ENCODE data around the gene ZNF580. TPM values are rescaled to one million over a fixed set of nuclear protein-coding genes. Genes with fewer than 3 reads are reported as not detected.

ZNF580 gene
- total RNA-seq, 1 donor from 2014 or later = 1.0 TPM

- DNase-seq (ENCODE audit: low read depth in 2 of 2) = no peak
These were observed 17.7 kb upstream of the ZNF580 start for GRCh38 chr19:55623130-55623529.

DNA sequence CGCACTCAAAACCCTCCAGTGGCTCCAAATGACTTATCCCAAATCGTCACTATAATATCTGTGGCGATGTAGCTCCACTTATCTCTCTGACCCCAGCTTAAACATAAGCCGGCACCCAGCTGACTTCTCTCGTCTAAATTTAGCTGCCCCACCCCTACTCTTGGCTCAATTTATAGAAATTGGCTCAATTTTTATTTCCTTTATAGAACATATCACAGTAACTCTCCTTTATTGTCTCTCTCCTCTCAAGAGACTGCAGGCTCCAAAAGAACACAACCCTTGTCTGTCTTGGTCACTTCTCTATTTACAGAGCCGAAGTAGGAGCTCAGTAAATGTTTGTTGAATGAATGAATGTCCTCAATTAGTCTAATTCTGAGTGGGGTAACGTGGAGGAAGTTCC lies 17.2 kb upstream of the ZNF580 start:
- DNase-seq (ENCODE audit: low read depth in 2 of 2) = no peak

GRCh38 chr19:55624109-55625003 lies 16.4 kb upstream of the ZNF580 start, which contains the start of gene ZNF784:
TSS of gene ZNF784 (minus strand) at chr19:55624566. CDS start at chr19:55624561, 5 bp downstream.
- peak; percentile 84 to 92 for DNase-seq (ENCODE audit: low read depth in 2 of 2)

GRCh38 chr19:55625004-55625326 lies 15.8 kb upstream of the ZNF580 start:
- DNase-seq (ENCODE audit: low read depth in 2 of 2) = no peak

GRCh38 chr19:55626350-55626749 lies 14.5 kb upstream of the ZNF580 start:
- DNase-seq (ENCODE audit: low read depth in 2 of 2) = no peak

DNA sequence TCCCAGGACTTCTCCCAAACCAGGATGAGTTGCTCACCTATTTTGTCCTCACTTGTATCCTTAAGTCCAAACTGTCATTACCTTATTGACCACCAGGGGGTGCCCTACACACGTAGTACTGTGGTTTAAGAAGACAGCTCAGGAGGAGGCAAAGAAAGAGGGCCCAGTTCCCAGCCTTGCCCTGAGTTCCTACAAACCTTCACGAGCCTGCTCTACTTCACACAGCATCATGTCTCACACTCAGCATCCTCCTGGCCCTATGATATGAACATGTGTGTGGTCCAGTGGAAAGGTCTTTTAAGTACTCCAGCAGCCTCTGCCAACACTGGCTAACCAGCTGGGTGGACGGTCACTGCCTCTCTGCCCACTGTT lies 8.4 kb upstream of the ZNF580 start:
- DNase-seq (ENCODE audit: low read depth in 2 of 2) = peak; percentile 90 to 97

DNA sequence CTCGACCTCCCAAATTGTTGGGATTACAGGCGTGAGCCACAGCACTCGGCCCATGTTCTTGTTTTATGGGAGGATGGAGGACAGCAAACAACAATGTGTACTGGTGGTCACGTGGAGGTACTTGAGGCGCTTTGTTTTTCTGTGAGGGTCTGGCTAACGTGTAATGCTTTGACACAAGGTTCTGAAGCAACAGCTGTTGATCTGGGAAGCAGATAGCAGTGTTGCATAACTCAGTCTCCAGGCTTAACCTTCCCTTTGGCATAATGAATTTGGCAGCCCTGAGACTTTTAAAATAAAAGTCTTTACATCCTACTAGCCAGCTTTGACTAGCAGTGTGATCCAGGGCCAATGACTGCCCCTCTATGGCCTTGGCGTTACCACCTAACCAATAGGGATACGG lies 6.9 kb upstream of the ZNF580 start:
- no peak for DNase-seq (ENCODE audit: low read depth in 2 of 2)

GRCh38 chr19:55635334-55635717 lies 5.5 kb upstream of the ZNF580 start:
- peak in 1 of 2 donors; percentile 10 for DNase-seq (ENCODE audit: low read depth in 2 of 2)

- DNase-seq (ENCODE audit: low read depth in 2 of 2) = no peak
These were observed 4.9 kb upstream of the ZNF580 start for GRCh38 chr19:55635856-55636440.

GRCh38 chr19:55636723-55637122 lies 4.1 kb upstream of the ZNF580 start:
- no peak for DNase-seq (ENCODE audit: low read depth in 2 of 2)

DNA sequence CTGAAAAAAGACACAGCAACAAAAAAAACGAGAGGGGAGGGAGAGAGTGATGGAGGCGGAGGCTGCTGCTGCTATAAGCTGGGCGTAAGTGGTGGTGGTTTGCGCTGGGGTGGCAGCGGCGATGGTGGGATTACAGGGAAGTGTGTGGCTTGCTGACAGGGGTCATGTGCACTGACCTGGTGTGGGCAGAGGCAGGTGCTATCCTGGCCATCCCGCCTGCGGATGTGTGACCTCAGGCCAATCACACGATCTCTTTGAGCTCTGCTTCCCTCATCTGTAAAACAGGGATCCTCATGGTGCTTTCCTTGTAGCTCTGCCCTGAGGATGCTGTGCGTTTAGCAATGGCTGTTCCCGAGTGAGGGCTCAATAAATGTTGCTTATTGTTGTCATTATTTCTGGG lies 3.3 kb upstream of the ZNF580 start:
- no peak for DNase-seq (ENCODE audit: low read depth in 2 of 2)

DNA sequence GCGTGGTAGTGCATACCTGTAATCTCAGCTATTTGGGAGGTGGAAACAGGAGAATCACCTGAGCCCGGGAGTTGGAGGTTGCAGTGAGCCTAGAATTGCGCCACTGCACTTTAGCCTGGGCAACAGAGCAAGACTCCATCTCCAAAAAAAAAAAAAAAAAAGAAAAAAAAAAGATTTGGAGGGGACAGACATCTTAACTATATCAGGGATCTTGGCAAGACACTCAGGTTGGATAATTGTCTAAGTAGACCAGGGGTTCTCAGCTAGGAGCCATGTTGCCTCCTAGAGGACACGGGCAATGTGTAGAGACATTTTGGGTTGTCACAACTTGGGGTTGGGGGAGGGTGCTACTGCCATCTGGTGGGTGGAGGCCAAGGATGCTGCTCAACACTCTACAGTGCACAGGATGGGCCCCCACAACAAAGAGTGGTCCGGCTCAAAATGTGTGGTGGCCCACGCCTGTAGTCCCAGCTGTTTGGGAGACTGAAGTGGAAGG lies 1.9 kb upstream of the ZNF580 start:
- peak in 1 of 2 donors; percentile 40 for DNase-seq (ENCODE audit: low read depth in 2 of 2)

- DNase-seq (ENCODE audit: low read depth in 2 of 2) = peak; percentile 60 to 84
These were observed 692 bp upstream of the ZNF580 start for GRCh38 chr19:55640043-55640576.

GRCh38 chr19:55641426-55642152 lies 787 bp downstream of the ZNF580 start:
- peak in 1 of 2 donors; percentile 24 for DNase-seq (ENCODE audit: low read depth in 2 of 2)

DNA sequence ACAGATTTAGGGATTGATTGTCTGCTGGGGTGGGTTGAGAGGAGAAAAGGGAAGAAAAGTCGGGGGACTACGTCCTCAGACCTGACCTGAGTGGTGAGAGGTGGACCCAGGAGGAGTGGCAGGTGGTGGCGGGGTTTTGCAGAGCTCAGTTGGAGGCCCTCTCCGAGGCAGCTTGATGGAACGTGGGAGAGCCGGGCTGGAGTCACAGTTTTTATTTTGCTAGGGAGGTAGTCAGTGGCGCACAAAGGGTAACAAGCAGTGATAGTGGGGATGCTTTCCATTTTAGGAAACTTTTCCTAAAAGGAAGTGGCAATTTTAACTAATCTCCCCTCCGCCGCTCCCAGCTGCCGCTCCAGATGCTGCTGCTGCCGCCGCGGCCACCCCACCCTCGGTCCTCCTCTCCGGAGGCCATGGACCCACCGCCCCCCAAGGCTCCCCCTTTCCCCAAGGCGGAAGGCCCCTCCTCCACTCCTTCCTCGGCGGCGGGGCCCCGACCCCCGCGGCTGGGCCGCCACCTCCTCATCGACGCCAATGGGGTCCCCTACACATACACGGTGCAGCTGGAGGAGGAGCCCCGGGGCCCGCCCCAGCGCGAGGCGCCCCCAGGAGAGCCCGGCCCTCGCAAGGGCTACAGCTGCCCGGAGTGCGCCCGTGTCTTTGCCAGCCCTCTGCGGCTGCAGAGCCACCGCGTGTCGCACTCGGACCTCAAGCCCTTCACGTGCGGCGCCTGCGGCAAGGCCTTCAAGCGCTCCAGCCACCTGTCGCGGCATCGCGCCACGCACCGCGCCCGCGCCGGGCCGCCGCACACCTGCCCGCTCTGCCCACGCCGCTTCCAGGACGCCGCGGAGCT lies 1.6 kb downstream of the ZNF580 start:
- peak in 1 of 2 donors; percentile 12 for DNase-seq (ENCODE audit: low read depth in 2 of 2)

- DNase-seq (ENCODE audit: low read depth in 2 of 2) = peak; percentile 43 to 74
These were observed 2.4 kb downstream of the ZNF580 start, which contains the start of gene ZNF581 for GRCh38 chr19:55643003-55643886. TSS of gene ZNF581 (plus strand) at chr19:55643649. CDS start at chr19:55644572, 923 bp downstream.

DNA sequence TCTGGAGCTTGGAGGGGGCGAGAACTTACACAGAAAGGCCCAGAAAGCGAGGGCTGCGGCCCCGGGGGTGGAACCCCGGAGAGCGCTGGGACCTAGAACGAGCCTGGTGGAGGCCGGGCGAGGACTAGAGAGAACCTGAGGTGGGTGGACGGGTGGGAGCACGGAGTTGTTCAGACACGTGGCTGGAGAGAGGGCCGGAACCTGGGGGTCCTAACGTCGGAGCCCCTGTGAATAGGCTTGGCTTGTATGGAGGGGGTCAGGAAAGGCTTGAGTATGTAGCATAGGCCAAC lies 3.0 kb downstream of the ZNF580 start:
- no peak for DNase-seq (ENCODE audit: low read depth in 2 of 2)

- no peak for DNase-seq (ENCODE audit: low read depth in 2 of 2)
These were observed 3.5 kb downstream of the ZNF580 start for GRCh38 chr19:55644191-55644833.

DNA sequence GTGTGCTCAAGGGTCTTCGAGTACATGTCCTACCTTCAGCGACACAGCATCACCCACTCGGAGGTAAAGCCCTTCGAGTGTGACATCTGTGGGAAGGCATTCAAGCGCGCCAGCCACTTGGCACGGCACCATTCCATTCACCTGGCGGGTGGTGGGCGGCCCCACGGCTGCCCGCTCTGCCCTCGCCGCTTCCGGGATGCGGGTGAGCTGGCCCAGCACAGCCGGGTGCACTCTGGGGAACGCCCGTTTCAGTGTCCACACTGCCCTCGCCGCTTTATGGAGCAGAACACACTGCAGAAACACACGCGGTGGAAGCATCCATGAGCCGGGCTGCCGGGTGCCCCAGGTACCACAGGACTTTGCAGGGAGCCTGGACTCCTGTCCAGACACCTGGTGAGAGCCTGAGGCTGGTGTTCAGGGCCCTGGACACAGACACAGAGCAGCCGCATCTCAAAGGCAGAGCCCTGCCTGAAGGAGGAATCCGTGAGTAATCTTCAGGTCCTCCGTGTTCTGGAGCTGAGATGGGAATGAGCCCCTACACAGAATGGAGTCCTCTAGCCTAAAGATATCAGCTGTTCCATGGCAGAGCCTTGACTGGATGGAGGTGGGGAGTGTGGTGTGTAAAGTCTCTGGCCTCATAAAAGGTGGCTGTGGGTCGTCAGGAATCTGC lies 4.2 kb downstream of the ZNF580 start:
- no peak for DNase-seq (ENCODE audit: low read depth in 2 of 2)

Measured in dermis microvascular lymphatic vessel endothelial cell (primary cell).